H1 (cell line): ENCODE data around the gene DUSP11. TPM values are rescaled to one million over a fixed set of nuclear protein-coding genes. Genes with fewer than 3 reads are reported as not detected.

Experiments used
- CTCF ChIA-PET: fragments of 300-600 bp; sonication (Branson Sonifier 250); formaldehyde crosslinking; loops from one replicate; lab custom pipeline; 2021; ENCODE audit not compliant: partially characterized antibody; lab: Charles Lee
- POLR2A ChIA-PET: fragments of 300-600 bp; sonication (Branson Sonifier 250); formaldehyde crosslinking; loops from one replicate; lab custom pipeline; 2021; ENCODE audit warnings: inconsistent platforms; ENCODE audit not compliant: partially characterized antibody; lab: Charles Lee
- DNase-seq, 2 experiments: peaks; one replicate each; pipeline versions ENCODE4 v3.0.0 to v3.0.0-alpha.2; 2010 to 2022; ENCODE audit warnings: low spot score in 2 of 2, low read depth in 1 of 2, mixed read lengths in 1 of 2
- FAIRE-seq: peaks from 2 replicates; lab custom pipeline; 2011; peaks lifted over from hg19 to GRCh38; lab: Jason Lieb, UNC
- H2AFZ ChIP-seq: 2 replicates; pipeline ENCODE4 v1.8.1; 2012; ENCODE audit warnings: low read length, inconsistent platforms
- H2AK5ac ChIP-seq: 2 replicates; pipeline ENCODE4 v1.6.1; 2013; ENCODE audit warnings: low read depth, low read length
- H2BK120ac ChIP-seq: replicated peaks from 2 replicates; pipeline ENCODE3; 2013; ENCODE audit warnings: low read depth, low read length, inconsistent platforms
- H2BK12ac ChIP-seq: 2 replicates; pipeline ENCODE4 v1.6.1; 2013; ENCODE audit warnings: low read depth, low read length
- H2BK15ac ChIP-seq: 2 replicates; pipeline ENCODE4 v1.6.1; 2013; ENCODE audit warnings: low read length
- H2BK20ac ChIP-seq: 2 replicates; pipeline ENCODE4 v1.6.1; 2013; ENCODE audit warnings: low read length
- H2BK5ac ChIP-seq: 2 replicates; pipeline ENCODE4 v1.6.1; 2013; ENCODE audit warnings: low read depth, low read length
- H3K14ac ChIP-seq: 2 replicates; pipeline ENCODE4 v1.6.1; 2013; ENCODE audit warnings: inconsistent platforms; ENCODE audit not compliant: insufficient read length
- H3K18ac ChIP-seq: 2 replicates; pipeline ENCODE4 v1.6.1; 2013; ENCODE audit warnings: low read length; ENCODE audit errors: extremely low read depth
- H3K23ac ChIP-seq: 2 replicates; pipeline ENCODE4 v1.6.1; 2013; ENCODE audit warnings: inconsistent platforms; ENCODE audit not compliant: insufficient read length
- H3K23me2 ChIP-seq: 2 replicates; pipeline ENCODE4 v1.6.1; 2013; ENCODE audit warnings: low read depth, low read length
- H3K27ac ChIP-seq: 2 replicates; pipeline ENCODE4 v1.6.1; 2011; ENCODE audit warnings: low read depth, low read length, inconsistent platforms
- H3K27me3 ChIP-seq, 4 experiments: replicated peaks in 1 of 4; 1 replicate in 1 of 4; 2 replicates in 3 of 4; pipeline versions ENCODE4 v1.6.1 to v1.8.1; 2011 to 2013; ENCODE audit warnings: low read length in 3 of 4, mild to moderate bottlenecking in 3 of 4, inconsistent platforms in 2 of 4, mixed read lengths in 2 of 4, moderate library complexity in 1 of 4; ENCODE audit not compliant: control insufficient read depth in 3 of 4, insufficient read depth in 3 of 4; ENCODE audit errors: extremely low read depth in 1 of 4
- H3K36me3 ChIP-seq, 4 experiments: 2 replicates each; pipeline versions ENCODE4 v1.6.1 to v1.8.1; 2011 to 2013; ENCODE audit warnings: mild to moderate bottlenecking in 4 of 4, low read length in 3 of 4, moderate library complexity in 2 of 4, control low read depth in 1 of 4, inconsistent platforms in 1 of 4; ENCODE audit not compliant: insufficient read depth in 4 of 4, control insufficient read depth in 2 of 4
- H3K4ac ChIP-seq: replicated peaks from 2 replicates; pipeline ENCODE3; 2013; ENCODE audit warnings: low read length, low read depth, mixed read lengths, inconsistent platforms; ENCODE audit not compliant: insufficient read length
- H3K4me1 ChIP-seq, 4 experiments: replicated peaks in 1 of 4; 1 replicate in 1 of 4; 2 replicates in 3 of 4; pipeline versions ENCODE4 v1.6.1 to v1.8.1; 2011 to 2013; ENCODE audit warnings: low read length in 3 of 4, inconsistent platforms in 2 of 4, mixed read lengths in 1 of 4; ENCODE audit not compliant: insufficient read depth in 4 of 4, control insufficient read depth in 3 of 4
- H3K4me2 ChIP-seq, 2 experiments: 2 replicates each; pipeline versions ENCODE4 v1.6.1 to v1.8.1; 2011 to 2013; ENCODE audit warnings: low read depth in 2 of 2, low read length in 2 of 2, control low read depth in 1 of 2, inconsistent platforms in 1 of 2, mild to moderate bottlenecking in 1 of 2; ENCODE audit not compliant: insufficient read depth in 1 of 2
- H3K4me3 ChIP-seq, 4 experiments: fragments of 200-600, 300-600 bp in 1 of 4; sonication (generic), shearing (Covaris generic), sonication (Bioruptor Twin) in 1 of 4; 2 replicates each; pipeline versions ENCODE4 v1.5.1 to v1.8.1; 2011 to 2016; ENCODE audit warnings: low read length in 4 of 4, low read depth in 3 of 4, control low read depth in 2 of 4, inconsistent platforms in 2 of 4, mild to moderate bottlenecking in 2 of 4, mixed read lengths in 1 of 4, moderate library complexity in 1 of 4; ENCODE audit not compliant: insufficient read depth in 2 of 4; ENCODE audit errors: extremely low read depth in 1 of 4
- H3K56ac ChIP-seq: replicated peaks from 2 replicates; pipeline ENCODE3; 2013; ENCODE audit warnings: low read depth, mild to moderate bottlenecking, mixed read lengths, low read length, inconsistent platforms; ENCODE audit not compliant: insufficient read length
- H3K79me1 ChIP-seq: 2 replicates; pipeline ENCODE4 v1.6.1; 2013; ENCODE audit warnings: low read depth, low read length, control low read depth
- H3K79me2 ChIP-seq, 2 experiments: 2 replicates each; pipeline versions ENCODE4 v1.6.1 to v1.8.1; 2012 to 2013; ENCODE audit warnings: low read length in 2 of 2, mild to moderate bottlenecking in 2 of 2, inconsistent platforms in 1 of 2; ENCODE audit not compliant: insufficient read depth in 2 of 2, control insufficient read depth in 1 of 2
- H3K9ac ChIP-seq, 4 experiments: replicated peaks in 1 of 4; 1 replicate in 1 of 4; 2 replicates in 3 of 4; pipeline versions ENCODE4 v1.6.1 to v1.8.1; 2011 to 2013; ENCODE audit warnings: low read depth in 3 of 4, low read length in 3 of 4, control low read depth in 2 of 4, mild to moderate bottlenecking in 2 of 4, moderate library complexity in 2 of 4, inconsistent platforms in 1 of 4; ENCODE audit errors: extremely low read depth in 1 of 4
- H3K9me3 ChIP-seq, 2 experiments: 2 replicates each; pipeline versions ENCODE4 v1.6.1 to v1.8.1; 2012 to 2013; ENCODE audit warnings: mild to moderate bottlenecking in 2 of 2, moderate library complexity in 2 of 2, control low read depth in 1 of 2, inconsistent platforms in 1 of 2, low read depth in 1 of 2, low read length in 1 of 2, mixed read lengths in 1 of 2; ENCODE audit not compliant: insufficient read depth in 2 of 2
- H4K20me1 ChIP-seq, 2 experiments: replicated peaks in 1 of 2; 2 replicates each; pipeline versions ENCODE3 to v1.8.1; 2011 to 2013; ENCODE audit warnings: inconsistent platforms in 2 of 2, low read length in 2 of 2, mild to moderate bottlenecking in 1 of 2; ENCODE audit not compliant: insufficient read depth in 2 of 2, control insufficient read depth in 1 of 2
- H4K5ac ChIP-seq: 2 replicates; pipeline ENCODE4 v1.6.1; 2013; ENCODE audit warnings: low read length, low read depth, mixed read lengths, inconsistent platforms; ENCODE audit not compliant: insufficient read length
- H4K8ac ChIP-seq: 2 replicates; pipeline ENCODE4 v1.8.0; 2013; ENCODE audit warnings: mild to moderate bottlenecking, moderate library complexity, low read length, inconsistent platforms; ENCODE audit not compliant: insufficient read depth; ENCODE audit errors: extremely low read depth
- H4K91ac ChIP-seq: replicated peaks from 2 replicates; pipeline ENCODE3; 2013; ENCODE audit warnings: low read length, mixed read lengths, inconsistent platforms; ENCODE audit not compliant: insufficient read length
- CTBP2 ChIP-seq: IDR thresholded peaks from 2 replicates; pipeline ENCODE4 v1.7.0; 2011; ENCODE audit warnings: borderline replicate concordance, mild to moderate bottlenecking, moderate library complexity, mixed read lengths, low read length; ENCODE audit not compliant: insufficient read depth, insufficient read length
- PHF8 ChIP-seq: fragments of 200-600 bp; sonication (generic); conservative IDR thresholded peaks from 2 replicates; pipeline ENCODE4 v1.7.1; 2012; ENCODE audit warnings: low read depth, mild to moderate bottlenecking, inconsistent platforms, low read length, moderate library complexity
- RNF2 ChIP-seq: fragments of 200-900, 300-1000 bp; sonication (generic); IDR thresholded peaks from 2 replicates; pipeline ENCODE4 v1.7.1; 2016; ENCODE audit warnings: borderline replicate concordance, low read depth, mild to moderate bottlenecking, antibody characterized with exemption, low read length; ENCODE audit not compliant: poor library complexity, severe bottlenecking; ENCODE audit errors: missing control alignments
- SP1 ChIP-seq: IDR thresholded peaks from 2 replicates; pipeline ENCODE4 v1.6.1; 2011; ENCODE audit warnings: low read depth, low read length
- TBP ChIP-seq: IDR thresholded peaks from 2 replicates; pipeline ENCODE4 v1.6.1; 2011; ENCODE audit warnings: low read depth, low read length, improper control_type of control experiment
- WGBS, 2 experiments: shearing (Covaris generic) in 1 of 2; methylation state at CpG; one replicate each; pipeline versions ENCODE4 v1.1.6 to v1.1.7; 2013 to 2015; ENCODE audit warnings: low lambda C conversion rate in 2 of 2, mixed read lengths in 2 of 2, inconsistent platforms in 1 of 2, low coverage in 1 of 2, missing lambda C conversion rate in 1 of 2; ENCODE audit not compliant: insufficient replicate concordance in 2 of 2, insufficient coverage in 1 of 2, insufficient read length in 1 of 2; ENCODE audit errors: extremely low coverage in 1 of 2, missing lambda C conversion rate in 1 of 2; 5-methylcytosine and 5-hydroxymethylcytosine counted together
- polyA plus RNA-seq, 7 experiments: library from polyadenylated mRNA; depleted of rRNA in 3 of 7; stranded (reverse) in 5 of 7; unstranded in 2 of 7; fragments of >200 nt in 5 of 7; fragments of 200-250 nt in 2 of 7; gene quantifications; 1 replicate in 5 of 7; 2 replicates in 1 of 7; 4 replicates in 1 of 7; pipeline versions ENCODE4 v1.2.1 to v1.2.3, GENCODE V29; 2011 to 2013; ENCODE audit warnings: missing spikeins in 2 of 7, mixed read lengths in 2 of 7
- total RNA-seq: library from RNA; stranded (reverse); fragmentation: NEBNext Ultra II Directional; extraction: Animal tissue kit (Norgen Biotek cat#: 25700); gene quantifications from 2 replicates; pipeline ENCODE4 v1.2.1, GENCODE V29; 2021

The DUSP11 gene
- total and polyA plus RNA-seq, 2 of the 8 experiments (the other 6 are each of a cell fraction or from before 2014, with no cell fraction given): 12.2 to 19.1 TPM

- H3K4me1 ChIP-seq: no peaks in the 10 kb centered on the region
- ChIA-PET CTCF (interaction anchor here (0.8 to 1.3 kb wide), 2 partner anchors 9 to 29 kb away, joined by 3 to 6 read pairs; no protein-coding TSS in a partner anchor), POLR2A (no interaction called here)
- no peak overlapping the region for H3K14ac ChIP-seq
- 74% methylated on average over 11 of the region's 11 CpGs; no CpG with 5 or more reads in 1 of the 2 experiments for WGBS, 2 experiments
- H3K23me2 ChIP-seq: no peaks in the 10 kb centered on the region
- H4K5ac ChIP-seq: no peak overlapping the region
- H2BK120ac ChIP-seq: no peak overlapping the region
- FAIRE-seq (no peak), DNase-seq (no peak)
- no peak overlapping the region for H3K27ac ChIP-seq
- H3K27me3 ChIP-seq: no peaks in the 10 kb centered on the region; a peak in 1 of 7 replicates
- H3K18ac ChIP-seq: no peak overlapping the region
- no peak overlapping the region for H3K23ac ChIP-seq
- H3K9me3 ChIP-seq: peaks cover 7 to 28% of the 10 kb centered on the region in 2 experiments; a peak in 2 of 4 replicates
- H3K9ac ChIP-seq: no peak overlapping the region
- no peak overlapping the region for H2BK5ac ChIP-seq
- no peak for TF ChIP-seq CTBP2
- TF ChIP-seq RNF2: no peak
- TF ChIP-seq SP1: no peak
- TF ChIP-seq TBP: no peak
- TF ChIP-seq PHF8: no peak
- H3K79me2 ChIP-seq: no peaks in the 10 kb centered on the region
- H2BK15ac ChIP-seq: no peak overlapping the region
- no peaks in the 10 kb centered on the region for H3K36me3 ChIP-seq
- H2BK12ac ChIP-seq: no peak overlapping the region
- no peak overlapping the region for H2BK20ac ChIP-seq
- no peaks in the 10 kb centered on the region for H3K79me1 ChIP-seq
- H2AK5ac ChIP-seq: no peak overlapping the region
- H4K8ac ChIP-seq: no peak overlapping the region
- no peak overlapping the region for H3K4ac ChIP-seq
- no peak overlapping the region for H2AFZ ChIP-seq
- H4K20me1 ChIP-seq: no peaks in the 10 kb centered on the region
- H3K4me3 ChIP-seq: no peak overlapping the region
- no peak overlapping the region for H3K4me2 ChIP-seq
- no peak overlapping the region for H4K91ac ChIP-seq
- no peak overlapping the region for H3K56ac ChIP-seq
These were observed 60.9 kb downstream of the DUSP11 start for GRCh38 chr2:73718851-73719621.
